HCT116 (cell line): ENCODE results near the gene MGST2. TPM values are rescaled to one million over a fixed set of nuclear protein-coding genes. Genes with fewer than 3 reads are reported as not detected.

Experiments used
- ATAC-seq: fragments of 200-7000 bp; cut with Tn5 transposase; 2 replicates; pipeline ENCODE4 v1.9.1; 2020; ENCODE audit warnings: mild to moderate bottlenecking, moderate library complexity
- BruUV-seq: library from RNA; stranded (reverse); fragments of 400-500 nt; replicated peaks from 2 replicates; lab custom pipeline; 2021; lab: Mats Ljungman, UMichigan
- CTCF ChIA-PET: fragments of 300-600 bp; sonication (Branson Sonifier 250); formaldehyde crosslinking; loops from one replicate; lab custom pipeline; 2021; ENCODE audit warnings: antibody characterized with exemption; lab: Charles Lee
- POLR2A ChIA-PET: fragments of 300-600, 350-600 bp; sonication (Branson Sonifier 250); formaldehyde crosslinking; loops from one replicate; lab custom pipeline; 2021; ENCODE audit warnings: antibody characterized with exemption; lab: Charles Lee
- RAD21 ChIA-PET, 2 experiments: fragments of 300-600 bp; sonication (Branson Sonifier 250); formaldehyde crosslinking; loops; one replicate each; lab custom pipeline; 2023; ENCODE audit warnings: low total read pairs in 2 of 2; ENCODE audit not compliant: uncharacterized antibody in 2 of 2, unreplicated experiment in 2 of 2, low non-redundant PET in 1 of 2; lab: Charles Lee
- DNase-seq: peaks from one replicate; pipeline ENCODE4 v3.0.0-alpha.2; 2010; ENCODE audit warnings: low read depth, low spot score
- H2AFZ ChIP-seq: fragments of 200-600 bp; shearing (Covaris generic), sonication (generic); 2 replicates; pipeline ENCODE4 v1.6.1; 2017; ENCODE audit warnings: low read depth, mixed run types, mixed read lengths, antibody characterized with exemption, low read length; ENCODE audit not compliant: poor library complexity, severe bottlenecking
- H3K27ac ChIP-seq: 2 replicates; pipeline ENCODE4 v1.5.1; 2012; ENCODE audit warnings: low read depth, low read length
- H3K27me3 ChIP-seq: fragments of 200-600 bp; sonication (generic); 2 replicates; pipeline ENCODE4 v1.6.1; 2016; ENCODE audit warnings: mixed run types, low read length, mixed read lengths; ENCODE audit not compliant: insufficient read depth
- H3K36me3 ChIP-seq, 2 experiments: fragments of 200-500 bp in 1 of 2; fragments of 200-600 bp in 1 of 2; sonication (Bioruptor generic) in 1 of 2; sonication (generic) in 1 of 2; 2 replicates each; pipeline versions ENCODE4 v1.5.1 to v1.6.1; 2014 to 2016; ENCODE audit warnings: low read length in 2 of 2, inconsistent platforms in 1 of 2, mixed read lengths in 1 of 2, mixed run types in 1 of 2; ENCODE audit not compliant: insufficient read depth in 2 of 2, control insufficient read depth in 1 of 2
- H3K4me1 ChIP-seq, 2 experiments: fragments of 200-600 bp in 1 of 2; sonication (generic) in 1 of 2; 2 replicates each; pipeline versions ENCODE4 v1.5.1 to v1.6.1; 2012 to 2017; ENCODE audit warnings: low read length in 2 of 2, inconsistent platforms in 1 of 2, mild to moderate bottlenecking in 1 of 2, mixed read lengths in 1 of 2, mixed run types in 1 of 2, moderate library complexity in 1 of 2; ENCODE audit not compliant: insufficient read depth in 2 of 2, control insufficient read depth in 1 of 2
- H3K4me2 ChIP-seq: fragments of 200-600 bp; sonication (generic); 2 replicates; pipeline ENCODE4 v1.6.1; 2017; ENCODE audit warnings: mixed run types, low read length, mixed read lengths
- H3K4me3 ChIP-seq, 2 experiments: fragments of 200-600 bp in 1 of 2; sonication (generic) in 1 of 2; replicated peaks in 1 of 2; 2 replicates each; pipeline ENCODE4 v1.5.1; 2011 to 2016; ENCODE audit warnings: low read length in 2 of 2, control low read depth in 1 of 2, low read depth in 1 of 2, mild to moderate bottlenecking in 1 of 2, mixed read lengths in 1 of 2, mixed run types in 1 of 2
- H3K79me2 ChIP-seq: fragments of 200-600 bp; sonication (generic); 2 replicates; pipeline ENCODE4 v1.6.1; 2017; ENCODE audit warnings: mild to moderate bottlenecking, mixed run types, low read length, moderate library complexity, mixed read lengths; ENCODE audit not compliant: insufficient read depth
- H3K9ac ChIP-seq: fragments of 200-600 bp; sonication (generic); 2 replicates; pipeline ENCODE4 v1.6.1; 2016; ENCODE audit warnings: low read length, mixed read lengths
- H3K9me2 ChIP-seq: fragments of 200-600 bp; sonication (generic), shearing (Covaris generic); 2 replicates; pipeline ENCODE4 v1.6.1; 2017; ENCODE audit warnings: mixed run types, mild to moderate bottlenecking, moderate library complexity; ENCODE audit not compliant: insufficient read depth
- H3K9me3 ChIP-seq, 2 experiments: fragments of 200-500 bp in 1 of 2; fragments of 200-600 bp in 1 of 2; sonication (Bioruptor generic) in 1 of 2; sonication (generic) in 1 of 2; 2 replicates each; pipeline ENCODE4 v1.6.1; 2014 to 2017; ENCODE audit warnings: low read length in 2 of 2, mixed read lengths in 2 of 2, inconsistent platforms in 1 of 2, low read depth in 1 of 2, mild to moderate bottlenecking in 1 of 2, mixed run types in 1 of 2, moderate library complexity in 1 of 2; ENCODE audit not compliant: control insufficient read depth in 1 of 2, insufficient read depth in 1 of 2
- H4K20me1 ChIP-seq: fragments of 200-600 bp; sonication (generic), shearing (Covaris generic); 2 replicates; pipeline ENCODE4 v1.6.1; 2017; ENCODE audit warnings: mixed run types, mild to moderate bottlenecking, moderate library complexity; ENCODE audit not compliant: insufficient read depth
- ATF3 ChIP-seq: IDR thresholded peaks from 2 replicates; pipeline ENCODE4 v1.6.1; 2012
- CEBPB ChIP-seq: IDR thresholded peaks from 2 replicates; pipeline ENCODE4 v1.6.1; 2012; ENCODE audit warnings: low read depth
- CTCF ChIP-seq, 3 experiments: fragments of 200-600 bp in 1 of 3; sonication (generic) in 1 of 3; IDR thresholded peaks in 2 of 3; conservative IDR thresholded peaks in 1 of 3; 2 replicates each; pipeline ENCODE4 v1.5.1; 2012 to 2017; ENCODE audit warnings: low read depth in 2 of 3, low read length in 2 of 3, antibody characterized with exemption in 1 of 3, borderline replicate concordance in 1 of 3, control low read depth in 1 of 3, mild to moderate bottlenecking in 1 of 3, mixed read lengths in 1 of 3, mixed run types in 1 of 3, moderate library complexity in 1 of 3; ENCODE audit not compliant: insufficient read depth in 1 of 3
- EZH2 ChIP-seq: fragments of 200-600 bp; sonication (generic); IDR thresholded peaks from 2 replicates; pipeline ENCODE4 v1.6.1; 2017; ENCODE audit warnings: antibody characterized with exemption, mixed run types
- EZH2phosphoT487 ChIP-seq: fragments of 200-600 bp; IDR thresholded peaks from 2 replicates; pipeline ENCODE4 v1.6.1; 2018; ENCODE audit warnings: antibody characterized with exemption, borderline replicate concordance
- MAX ChIP-seq: IDR thresholded peaks from 2 replicates; pipeline ENCODE4 v1.6.1; 2012
- POLR2A ChIP-seq: IDR thresholded peaks from 2 replicates; pipeline ENCODE4 v1.7.0; 2011; ENCODE audit warnings: borderline replicate concordance; ENCODE audit not compliant: insufficient read depth, insufficient read length; ENCODE audit errors: extremely low read depth
- RAD21 ChIP-seq: IDR thresholded peaks from 2 replicates; pipeline ENCODE4 v1.6.1; 2012; ENCODE audit warnings: low read depth, mild to moderate bottlenecking
- SP1 ChIP-seq: IDR thresholded peaks from 2 replicates; pipeline ENCODE4 v1.6.1; 2012; ENCODE audit warnings: low read depth
- intact Hi-C: fragments of 100-400 bp; cut with micrococcal nuclease; formaldehyde crosslinking; loops from 2 replicates; pipeline ENCODE4 v1.10.0; 2022
- total RNA-seq: library from RNA; stranded (reverse); gene quantifications from one replicate; pipeline ENCODE4 v1.2.1, GENCODE V29; 2021; ENCODE audit not compliant: unreplicated experiment

The MGST2 gene
- total RNA-seq, 1 experiment from 2014 or later = 24.3 TPM

GRCh38 chr4:139654516-139654915 is 11.1 kb upstream of the MGST2 start:
- Histone ChIP-seq H3K27me3 (no peaks in the 10 kb centered on the region), H3K36me3 (no peaks in the 10 kb centered on the region), H3K9ac (no peak overlapping the region), H3K4me2 (no peak overlapping the region), H2AFZ (no peak overlapping the region), H3K27ac (no peak overlapping the region), H3K9me3 (no peaks in the 10 kb centered on the region), H3K4me3 (no peak overlapping the region), H3K79me2 (no peaks in the 10 kb centered on the region), H3K4me1 (peaks cover 3 to 25% of the 10 kb centered on the region in 2 experiments; a peak in 3 of 4 replicates), H4K20me1 (no peaks in the 10 kb centered on the region), H3K9me2 (no peaks in the 10 kb centered on the region)
- no peak for DNase-seq
- no TSS peak for BruUV-seq
- no peak for TF ChIP-seq SP1
- TF ChIP-seq EZH2 = no peak
- no peak for TF ChIP-seq MAX
- TF ChIP-seq ATF3 = no peak
- no peak for TF ChIP-seq POLR2A
- POLR2A ChIA-PET = no interaction called here
- intact Hi-C loops = loop anchor here (2.0 to 10.0 kb wide), 4 partner anchors 240 to 1196 kb away; no protein-coding TSS in a partner anchor
- ATAC-seq = no peak
- CTCF ChIA-PET = interaction anchor here (0.8 kb wide), 1 partner anchor 51 kb away, joined by 3 read pairs; no protein-coding TSS in a partner anchor
- RAD21 ChIA-PET = no interaction called here

GRCh38 chr4:139655116-139655515 is 10.5 kb upstream of the MGST2 start:
- Histone ChIP-seq H3K36me3 (no peaks in the 10 kb centered on the region), H3K4me3 (no peak overlapping the region), H2AFZ (no peak overlapping the region), H3K9me3 (no peaks in the 10 kb centered on the region), H3K27me3 (no peaks in the 10 kb centered on the region), H3K4me1 (peaks cover 3 to 25% of the 10 kb centered on the region in 2 experiments; a peak in 3 of 4 replicates), H3K9ac (no peak overlapping the region), H4K20me1 (no peaks in the 10 kb centered on the region), H3K4me2 (no peak overlapping the region), H3K27ac (no peak overlapping the region), H3K79me2 (no peaks in the 10 kb centered on the region), H3K9me2 (no peaks in the 10 kb centered on the region)
- ChIA-PET CTCF (interaction anchor here (0.8 to 2.8 kb wide), 2 partner anchors 51 to 672 kb away, joined by 3 to 20 read pairs; no protein-coding TSS in a partner anchor), POLR2A (no interaction called here), RAD21 (no interaction called here)
- ATAC-seq = peak; percentile 22; the same call in 1 of the 2 replicates
- no peak for DNase-seq
- intact Hi-C loops = loop anchor here (2.0 to 10.0 kb wide), 7 partner anchors 158 to 1196 kb away; partner anchors contain the start of gene MAML3
- no peak for TF ChIP-seq EZH2phosphoT487
- TF ChIP-seq RAD21 = peak; percentile 75
- no peak for TF ChIP-seq CEBPB
- no peak for TF ChIP-seq SP1
- TF ChIP-seq CTCF (IDR thresholded peaks at IDR 0.05 in 2 of 3, conservative IDR thresholded peaks at IDR 0.05 in 1 of 3; ENCODE audit: borderline replicate concordance in 1 of 3, insufficient read depth in 1 of 3, low read depth in 2 of 3, low read length in 2 of 3) = peak; percentile 31 to 50 (median 32); a peak in 4 of 6 replicates
- BruUV-seq = no TSS peak
